Esophagus squamous epithelium (tissue), 5 donors: Measurements from ENCODE around the gene SNRNP25. TPM values are rescaled to one million over a fixed set of nuclear protein-coding genes. Genes with fewer than 3 reads are reported as not detected.

Experiments
- DNase-seq: peaks from one replicate; lab custom pipeline; 2025; lab: John Stamatoyannopoulos, UW
- H3K27ac ChIP-seq, 4 donors: fragments of 200-600 bp; sonication (generic); one replicate each; pipeline ENCODE4 v1.5.1; 2016 to 2019; ENCODE audit warnings: mild to moderate bottlenecking in 1 of 4
- H3K27me3 ChIP-seq, 4 donors: fragments of 200-600 bp; sonication (generic); 1 replicate in 3 of 4; 2 replicates in 1 of 4; pipeline versions ENCODE4 v1.5.1 to v1.6.0; 2017 to 2021; ENCODE audit warnings: antibody characterized with exemption in 1 of 4
- H3K36me3 ChIP-seq, 3 donors: fragments of 200-600 bp; sonication (generic); one replicate each; pipeline ENCODE4 v1.5.1; 2016 to 2019
- H3K4me1 ChIP-seq, 3 donors: fragments of 200-600 bp; sonication (generic); one replicate each; pipeline ENCODE4 v1.5.1; 2017 to 2019
- H3K4me3 ChIP-seq, 4 donors: fragments of 200-600 bp; sonication (generic); 1 replicate in 3 of 4; 2 replicates in 1 of 4; pipeline ENCODE4 v1.5.1; 2016 to 2019; ENCODE audit warnings: mild to moderate bottlenecking in 2 of 4, moderate library complexity in 1 of 4
- H3K9me3 ChIP-seq, 3 donors: fragments of 200-600 bp; sonication (generic); one replicate each; pipeline ENCODE4 v1.5.1; 2016 to 2019
- POLR2A ChIP-seq, 4 donors: fragments of 450-650 bp; IDR thresholded peaks; one replicate each; pipeline ENCODE4 v1.6.1; 2017; ENCODE audit warnings: antibody characterized with exemption in 4 of 4, mild to moderate bottlenecking in 4 of 4, moderate library complexity in 3 of 4
- WGBS, 2 donors: methylation state at CpG; one replicate each; pipeline ENCODE4 v1.1.5; 2018; 5-methylcytosine and 5-hydroxymethylcytosine counted together
- intact Hi-C: fragments of 100-400 bp; cut with DNase I; formaldehyde crosslinking; loops from one replicate; pipeline ENCODE4 v1.15.0; 2022
- total RNA-seq, 4 donors: library from RNA; depleted of rRNA; stranded (reverse); fragments of >200 nt; gene quantifications; one replicate each; pipeline ENCODE4 v1.1.0, GENCODE V29; 2016
- TF ChIP-seq, protein P1 (sequence below), 6 experiments: fragments of 450-650 bp in 4 of 6; fragments of 200-600 bp in 2 of 6; sonication (generic) in 2 of 6; IDR thresholded peaks; one replicate each; pipeline ENCODE4 v1.5.1; 2016 to 2019; ENCODE audit warnings: antibody characterized with exemption in 6 of 6, mild to moderate bottlenecking in 4 of 6, moderate library complexity in 4 of 6
- donor health status: DM: yes; HTN: yes; CAD: no.

SNRNP25 gene
- total RNA-seq, 4 donors from 2014 or later, result 12.4 to 30.0 (median 17.9) TPM

DNA sequence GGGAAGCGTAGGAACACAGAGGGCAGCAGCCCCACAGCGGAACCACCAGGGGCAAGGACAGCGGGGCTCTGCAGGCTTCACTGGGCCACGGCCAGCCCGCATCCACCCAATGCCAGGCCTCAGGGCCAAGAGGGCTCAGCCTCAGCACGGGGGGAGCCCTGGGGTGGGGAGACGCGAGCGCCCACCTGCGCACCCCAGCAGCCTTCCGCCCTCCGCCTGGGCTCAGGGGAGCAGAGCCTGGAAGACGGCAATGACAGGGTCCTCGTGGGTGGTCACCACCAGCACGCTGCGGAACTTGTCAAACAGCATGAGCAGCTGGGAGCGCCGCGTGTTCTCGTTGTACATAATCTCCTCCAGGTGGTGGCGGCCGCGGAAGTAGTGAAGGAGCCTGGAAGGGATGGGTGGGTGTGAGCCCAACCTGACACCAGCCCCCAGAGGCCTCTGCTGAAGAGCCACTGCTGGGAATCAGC lies 32.9 kb downstream of the SNRNP25 start:
- DNase-seq, result no peak
- TF ChIP-seq, protein P1, sequence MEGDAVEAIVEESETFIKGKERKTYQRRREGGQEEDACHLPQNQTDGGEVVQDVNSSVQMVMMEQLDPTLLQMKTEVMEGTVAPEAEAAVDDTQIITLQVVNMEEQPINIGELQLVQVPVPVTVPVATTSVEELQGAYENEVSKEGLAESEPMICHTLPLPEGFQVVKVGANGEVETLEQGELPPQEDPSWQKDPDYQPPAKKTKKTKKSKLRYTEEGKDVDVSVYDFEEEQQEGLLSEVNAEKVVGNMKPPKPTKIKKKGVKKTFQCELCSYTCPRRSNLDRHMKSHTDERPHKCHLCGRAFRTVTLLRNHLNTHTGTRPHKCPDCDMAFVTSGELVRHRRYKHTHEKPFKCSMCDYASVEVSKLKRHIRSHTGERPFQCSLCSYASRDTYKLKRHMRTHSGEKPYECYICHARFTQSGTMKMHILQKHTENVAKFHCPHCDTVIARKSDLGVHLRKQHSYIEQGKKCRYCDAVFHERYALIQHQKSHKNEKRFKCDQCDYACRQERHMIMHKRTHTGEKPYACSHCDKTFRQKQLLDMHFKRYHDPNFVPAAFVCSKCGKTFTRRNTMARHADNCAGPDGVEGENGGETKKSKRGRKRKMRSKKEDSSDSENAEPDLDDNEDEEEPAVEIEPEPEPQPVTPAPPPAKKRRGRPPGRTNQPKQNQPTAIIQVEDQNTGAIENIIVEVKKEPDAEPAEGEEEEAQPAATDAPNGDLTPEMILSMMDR (IDR thresholded peaks at IDR 0.05), result no peak
- TF ChIP-seq POLR2A (IDR thresholded peaks at IDR 0.05), result no peak
- intact Hi-C loops, result no loop called here
- H3K9me3 ChIP-seq, result no peaks in the 10 kb centered on the region
- H3K4me3 ChIP-seq, result no peak overlapping the region
- WGBS, 2 donors, result 83 to 98% methylated on average over 5 to 12 of the region's 23 CpGs
- no peaks in the 10 kb centered on the region for H3K27me3 ChIP-seq
- H3K36me3 ChIP-seq, result peaks cover 17 to 91% (median 27%) of the 10 kb centered on the region in 3 donors
- no peak overlapping the region for H3K27ac ChIP-seq
- peaks cover 15 to 44% (median 23%) of the 10 kb centered on the region in 3 donors for H3K4me1 ChIP-seq

DNA sequence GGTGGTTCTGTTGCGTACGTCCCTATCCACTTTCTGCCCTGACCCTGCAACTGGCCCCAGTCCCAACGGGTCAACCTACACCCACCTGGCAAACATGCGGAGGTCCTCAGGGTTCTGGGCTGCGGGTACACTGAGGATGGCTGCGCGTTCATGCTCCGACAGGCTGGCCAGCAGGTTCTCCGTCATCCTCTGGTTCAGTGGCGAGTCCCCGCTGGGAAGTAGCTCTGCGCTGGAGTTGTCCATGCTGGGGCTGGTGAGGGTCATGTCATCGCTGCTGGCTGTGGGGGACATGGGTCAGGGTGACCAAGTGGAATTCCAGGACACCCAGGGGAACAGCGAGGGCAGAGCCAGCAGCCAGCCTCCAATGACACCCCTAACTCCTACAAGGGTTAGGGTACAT lies 35.0 kb downstream of the SNRNP25 start:
- 92 to 96% methylated on average over 5 to 6 of the region's 14 CpGs for WGBS, 2 donors
- H3K4me1 ChIP-seq, result peaks cover 15 to 41% (median 23%) of the 10 kb centered on the region in 3 donors
- H3K27me3 ChIP-seq, result no peaks in the 10 kb centered on the region
- H3K9me3 ChIP-seq, result no peaks in the 10 kb centered on the region
- no peak overlapping the region for H3K27ac ChIP-seq
- no peak for TF ChIP-seq POLR2A (IDR thresholded peaks at IDR 0.05)
- TF ChIP-seq, protein P1 (IDR thresholded peaks at IDR 0.05), result no peak
- intact Hi-C loops, result no loop called here
- no peak for DNase-seq
- no peak overlapping the region for H3K4me3 ChIP-seq
- H3K36me3 ChIP-seq, result peaks cover 17 to 92% (median 27%) of the 10 kb centered on the region in 3 donors

DNA sequence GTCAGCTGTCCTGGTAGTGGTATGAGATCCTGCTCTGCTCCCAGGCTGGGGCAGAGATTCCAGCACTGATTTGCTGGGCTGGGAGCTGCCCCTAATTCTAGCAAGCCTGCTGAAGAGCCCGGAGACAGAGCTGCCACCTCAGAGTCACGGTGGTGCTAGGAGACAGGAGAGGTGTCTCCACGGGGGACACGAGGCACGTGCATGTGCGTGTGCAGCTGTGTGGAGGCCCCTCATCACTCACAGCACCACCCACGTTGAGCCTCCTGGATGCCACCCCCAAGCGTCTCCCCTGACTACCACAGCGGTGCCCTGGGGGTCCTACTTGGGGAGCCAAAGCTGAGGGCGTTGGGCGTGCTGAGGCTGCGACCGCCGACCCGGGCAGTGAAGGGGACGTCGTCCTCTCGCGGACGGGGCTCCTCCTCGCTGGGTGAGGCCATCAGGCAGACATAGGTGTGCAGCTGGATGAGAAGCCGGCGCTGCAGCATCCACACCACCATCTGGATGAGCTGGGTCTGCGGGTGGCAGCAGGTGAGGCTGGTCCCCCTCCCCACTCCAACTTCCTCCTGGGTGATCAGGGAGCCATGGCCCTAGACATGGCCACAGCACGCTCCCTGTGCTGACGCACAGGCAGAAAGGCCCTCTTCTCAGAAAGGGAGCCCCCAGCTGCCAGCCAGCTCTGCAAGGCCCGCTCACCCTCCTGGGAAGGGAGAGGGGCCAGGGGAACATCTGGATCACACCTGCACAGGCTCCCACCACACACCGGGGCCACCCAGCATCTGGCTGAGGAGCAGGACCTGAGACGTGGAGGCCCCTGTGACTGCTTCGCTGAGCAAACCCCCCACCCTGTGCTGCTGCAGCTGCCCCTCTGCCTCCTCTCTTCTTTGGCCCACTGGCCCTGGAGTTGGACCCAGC lies 36.0 kb downstream of the SNRNP25 start:
- peaks cover 17 to 88% (median 27%) of the 10 kb centered on the region in 3 donors for H3K36me3 ChIP-seq
- no peaks in the 10 kb centered on the region for H3K9me3 ChIP-seq
- no peak overlapping the region for H3K27ac ChIP-seq
- H3K4me1 ChIP-seq, result peaks cover 8 to 31% (median 15%) of the 10 kb centered on the region in 3 donors
- TF ChIP-seq, protein P1 (IDR thresholded peaks at IDR 0.05), result no peak
- TF ChIP-seq POLR2A (IDR thresholded peaks at IDR 0.05), result no peak
- DNase-seq, result no peak
- WGBS, 2 donors, result 39 to 90% methylated on average over 2 to 10 of the region's 30 CpGs
- intact Hi-C loops, result no loop called here
- no peak overlapping the region for H3K4me3 ChIP-seq
- no peaks in the 10 kb centered on the region for H3K27me3 ChIP-seq

DNA sequence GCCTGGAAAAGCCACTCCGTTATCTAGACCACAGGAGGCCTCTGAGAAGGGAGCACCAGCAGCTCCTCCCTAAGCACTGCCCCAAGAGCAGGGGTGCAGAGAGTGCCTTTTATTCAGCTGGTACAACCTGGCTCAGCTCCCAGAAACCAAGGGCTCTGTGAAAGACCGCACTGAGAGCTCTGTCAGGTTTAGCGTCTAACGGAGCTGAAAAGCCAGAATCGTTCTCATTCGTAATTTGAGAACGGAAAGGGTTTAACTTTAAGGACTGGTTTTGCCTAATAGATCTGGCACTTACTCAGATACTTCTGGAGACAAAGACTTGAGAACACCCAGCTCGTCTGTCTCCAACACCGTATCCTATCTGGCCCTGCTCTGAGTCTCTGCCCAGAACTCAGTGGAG lies 37.9 kb downstream of the SNRNP25 start:
- TF ChIP-seq, protein P1 (IDR thresholded peaks at IDR 0.05), result no peak
- no peak for TF ChIP-seq POLR2A (IDR thresholded peaks at IDR 0.05)
- peaks cover 16 to 72% (median 24%) of the 10 kb centered on the region in 3 donors for H3K36me3 ChIP-seq
- DNase-seq, result no peak

More for the DNA sequence above, 37.9 kb downstream of the SNRNP25 start:
- Histone ChIP-seq H3K4me3 (no peak overlapping the region), H3K9me3 (no peaks in the 10 kb centered on the region), H3K4me1 (peaks cover 0 to 13% (median 0%) of the 10 kb centered on the region in 3 donors), H3K27me3 (no peaks in the 10 kb centered on the region), H3K27ac (no peak overlapping the region)
- intact Hi-C loops, result no loop called here
- 32 to 46% methylated on average over 9 of the region's 9 CpGs for WGBS, 2 donors
